ENCODE results near the gene OMP.

The OMP gene

GRCh38 chr11:77115181-77115611 is 12.6 kb downstream of the OMP start:
- TF ChIP-seq CTCF (IDR thresholded peaks at IDR 0.05; ENCODE audit: extremely low read depth, insufficient read depth, missing control alignments): no peak
- in situ Hi-C loops (cut with MboI; ENCODE audit: low pct_unique_long_range_greater_than_20kb, low sequenced_read_pairs, unreplicated experiment): no loop called here
- no peak for DNase-seq (ENCODE audit: low spot score)

- DNase-seq (ENCODE audit: low spot score): no peak
- in situ Hi-C loops (cut with MboI; ENCODE audit: low pct_unique_long_range_greater_than_20kb, low sequenced_read_pairs, unreplicated experiment): no loop called here
- TF ChIP-seq CTCF (IDR thresholded peaks at IDR 0.05; ENCODE audit: extremely low read depth, insufficient read depth, missing control alignments): no peak
Measured at GRCh38 chr11:77115956-77116355, 13.3 kb downstream of the OMP start.

GRCh38 chr11:77117492-77117891 is 14.9 kb downstream of the OMP start:
- DNase-seq (ENCODE audit: low spot score): no peak
- TF ChIP-seq CTCF (IDR thresholded peaks at IDR 0.05; ENCODE audit: extremely low read depth, insufficient read depth, missing control alignments): no peak
- in situ Hi-C loops (cut with MboI; ENCODE audit: low pct_unique_long_range_greater_than_20kb, low sequenced_read_pairs, unreplicated experiment): no loop called here

- TF ChIP-seq CTCF (IDR thresholded peaks at IDR 0.05; ENCODE audit: extremely low read depth, insufficient read depth, missing control alignments): no peak
- DNase-seq (ENCODE audit: low spot score): no peak
- in situ Hi-C loops (cut with MboI; ENCODE audit: low pct_unique_long_range_greater_than_20kb, low sequenced_read_pairs, unreplicated experiment): no loop called here
Measured at GRCh38 chr11:77118086-77118485, 15.4 kb downstream of the OMP start.

GRCh38 chr11:77118971-77119370 is 16.3 kb downstream of the OMP start:
- TF ChIP-seq CTCF (IDR thresholded peaks at IDR 0.05; ENCODE audit: extremely low read depth, insufficient read depth, missing control alignments): no peak
- DNase-seq (ENCODE audit: low spot score): no peak
- in situ Hi-C loops (cut with MboI; ENCODE audit: low pct_unique_long_range_greater_than_20kb, low sequenced_read_pairs, unreplicated experiment): no loop called here

GRCh38 chr11:77119531-77119936 is 16.9 kb downstream of the OMP start:
- no peak for TF ChIP-seq CTCF (IDR thresholded peaks at IDR 0.05; ENCODE audit: extremely low read depth, insufficient read depth, missing control alignments)

GRCh38 chr11:77120571-77120970 is 17.9 kb downstream of the OMP start:
- TF ChIP-seq CTCF (IDR thresholded peaks at IDR 0.05; ENCODE audit: extremely low read depth, insufficient read depth, missing control alignments): no peak
- in situ Hi-C loops (cut with MboI; ENCODE audit: low pct_unique_long_range_greater_than_20kb, low sequenced_read_pairs, unreplicated experiment): no loop called here

More at GRCh38 chr11:77119531-77119936, 16.9 kb downstream of the OMP start:
- in situ Hi-C loops (cut with MboI; ENCODE audit: low pct_unique_long_range_greater_than_20kb, low sequenced_read_pairs, unreplicated experiment): no loop called here
- DNase-seq (ENCODE audit: low spot score): no peak

More at GRCh38 chr11:77120571-77120970, 17.9 kb downstream of the OMP start:
- DNase-seq (ENCODE audit: low spot score): no peak

Measured in GM13977 (cell line).